ENCODE results near the gene IFI27L1. TPM values are rescaled to one million over a fixed set of nuclear protein-coding genes. Genes with fewer than 3 reads are reported as not detected.

Gene IFI27L1
- total RNA-seq, 1 experiment from 2014 or later = 6.6 TPM

DNA sequence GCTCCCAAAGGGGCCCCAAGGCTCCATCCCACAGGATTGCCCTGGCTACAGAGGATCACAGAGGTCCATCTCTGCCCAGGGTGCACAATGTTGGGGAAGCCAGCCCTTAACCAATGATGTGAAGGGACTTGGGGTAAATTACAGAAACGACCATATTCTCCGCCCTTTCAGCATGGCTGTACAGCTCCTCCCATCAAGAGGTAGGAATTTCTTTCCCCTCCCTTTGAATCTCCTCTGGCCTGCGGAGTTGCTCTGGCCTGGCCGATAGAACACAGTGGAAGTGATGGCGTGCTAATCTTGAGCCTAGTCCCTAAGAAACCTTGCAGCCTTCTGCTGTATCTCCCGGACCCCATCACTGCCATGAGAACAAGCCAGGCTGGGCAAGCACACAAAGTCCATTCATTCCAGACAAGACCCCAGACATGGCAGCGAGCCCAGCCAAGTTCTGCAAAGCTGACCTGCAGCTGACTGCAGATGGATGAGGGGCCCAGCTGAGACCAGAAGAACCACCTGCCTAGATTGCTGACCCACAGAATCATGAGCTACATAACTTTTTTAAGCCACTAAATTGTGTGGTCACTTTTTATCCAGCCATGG, 22.5 kb downstream of the IFI27L1 start:
- DNase-seq (ENCODE audit: low read depth) = no peak
- in situ Hi-C loops (cut with HindIII; ENCODE audit: low pct_unique_long_range_greater_than_20kb, low sequenced_read_pairs) = no loop called here

DNA sequence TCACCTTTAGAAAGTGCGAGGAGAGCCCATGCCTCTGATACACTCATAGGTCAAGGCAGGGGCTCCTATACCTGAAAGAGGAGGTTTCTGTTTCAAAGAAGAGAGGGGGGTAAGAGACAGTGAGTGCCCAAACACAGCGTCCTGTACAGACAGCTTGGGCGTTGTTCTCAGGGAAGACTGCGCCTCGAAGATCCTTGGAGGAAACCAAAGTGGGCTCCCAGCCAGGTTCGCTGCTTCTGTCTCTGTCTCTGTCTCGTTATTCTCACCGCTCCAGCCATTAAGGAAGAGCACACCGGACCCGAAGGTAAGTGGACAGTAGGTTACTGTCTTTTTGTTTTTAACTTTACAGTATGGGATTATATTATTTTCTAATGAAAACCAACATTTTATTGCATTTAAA, 23.6 kb downstream of the IFI27L1 start:
- no peak for DNase-seq (ENCODE audit: low read depth)
- in situ Hi-C loops (cut with HindIII; ENCODE audit: low pct_unique_long_range_greater_than_20kb, low sequenced_read_pairs) = no loop called here

DNA sequence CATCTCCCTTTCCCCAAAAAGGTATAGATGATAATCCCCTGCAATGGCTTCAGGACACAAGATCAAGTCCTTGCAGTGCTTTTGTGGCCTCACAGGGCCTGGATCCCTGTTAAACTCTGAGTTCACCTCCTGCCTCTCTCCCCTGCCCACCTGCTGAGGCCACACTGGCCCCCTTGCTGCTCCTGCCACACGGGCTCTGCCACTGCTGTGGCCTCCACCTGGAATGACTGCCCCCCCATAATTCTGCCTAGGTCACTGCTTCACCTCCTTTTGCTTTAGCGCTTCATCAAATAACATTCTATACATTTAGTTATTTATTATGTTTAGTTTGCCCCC, 28.8 kb downstream of the IFI27L1 start:
- no peak for DNase-seq (ENCODE audit: low read depth)
- in situ Hi-C loops (cut with HindIII; ENCODE audit: low pct_unique_long_range_greater_than_20kb, low sequenced_read_pairs) = no loop called here

DNA sequence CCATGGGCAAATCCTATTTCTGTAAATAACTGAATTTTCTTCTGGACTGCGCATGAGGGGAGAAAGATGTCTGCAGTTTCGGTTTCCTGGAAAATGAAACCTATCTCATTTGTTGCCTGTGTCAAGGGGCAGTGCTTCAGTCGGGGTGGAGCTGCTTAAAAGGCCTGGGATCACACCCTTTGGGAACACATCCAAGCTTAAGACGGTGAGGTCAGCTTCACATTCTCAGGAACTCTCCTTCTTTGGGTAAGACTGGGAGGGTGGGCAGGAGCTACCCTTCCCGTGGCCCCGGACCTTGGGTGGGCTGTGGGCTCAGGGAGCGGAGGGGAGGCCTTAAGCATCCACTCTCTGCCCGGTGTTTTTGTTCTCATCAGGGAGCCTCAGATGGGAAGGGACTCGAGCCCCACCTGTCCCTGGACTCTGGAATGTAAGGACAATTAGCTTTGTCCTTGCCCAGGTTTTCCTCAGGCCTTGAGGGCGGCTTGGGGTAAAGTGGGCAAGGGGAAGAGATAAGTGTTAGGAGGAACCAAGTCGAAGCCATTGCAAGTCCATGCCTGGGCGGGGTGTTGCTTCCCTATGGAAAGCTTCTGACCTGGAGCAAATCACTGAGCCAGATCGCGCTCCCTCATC, 29.6 kb downstream of the IFI27L1 start, which contains the start of gene IFI27:
Gene IFI27, plus strand, starts transcription at position 185 of the 630 bp plus-strand sequence.
- peak; percentile 70 for DNase-seq (ENCODE audit: low read depth)
- in situ Hi-C loops (cut with HindIII; ENCODE audit: low pct_unique_long_range_greater_than_20kb, low sequenced_read_pairs) = no loop called here

DNA sequence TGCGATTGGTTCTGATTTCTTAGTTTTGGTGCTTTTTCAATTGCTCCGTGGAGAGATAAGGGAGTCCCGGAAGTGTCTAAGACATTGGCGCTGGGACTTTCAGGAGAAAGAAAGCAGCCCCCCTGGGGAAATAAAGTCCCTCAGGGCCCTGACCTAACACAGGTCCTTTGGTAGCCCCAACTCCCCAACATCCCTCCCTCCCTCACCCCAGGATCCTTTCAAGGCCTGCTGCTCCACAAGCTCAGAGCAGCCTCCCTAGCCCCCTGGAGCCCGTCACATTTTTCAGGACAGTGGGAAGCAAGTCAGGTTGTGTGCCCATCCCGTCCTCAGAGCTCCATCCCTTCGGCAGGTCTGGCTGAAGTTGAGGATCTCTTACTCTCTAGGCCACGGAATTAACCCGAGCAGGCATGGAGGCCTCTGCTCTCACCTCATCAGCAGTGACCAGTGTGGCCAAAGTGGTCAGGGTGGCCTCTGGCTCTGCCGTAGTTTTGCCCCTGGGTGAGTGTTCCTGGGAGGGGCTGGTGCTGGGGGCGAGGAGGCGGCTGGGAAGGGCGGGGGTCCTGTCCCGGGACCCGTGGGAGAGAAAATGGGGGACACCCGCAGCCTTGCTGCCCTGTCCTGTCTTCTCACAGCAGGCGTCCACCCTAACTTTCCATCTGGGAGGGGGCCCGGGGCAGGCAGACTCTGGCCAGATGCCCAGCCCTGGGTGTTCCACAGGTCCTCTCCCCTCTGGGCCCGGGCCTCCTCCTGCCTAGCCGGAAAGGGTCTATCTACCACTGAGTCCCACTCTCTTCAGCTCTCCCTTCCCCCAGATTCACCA, 30.4 kb downstream of the IFI27L1 start:
- in situ Hi-C loops (cut with HindIII; ENCODE audit: low pct_unique_long_range_greater_than_20kb, low sequenced_read_pairs) = no loop called here
- DNase-seq (ENCODE audit: low read depth) = no peak

DNA sequence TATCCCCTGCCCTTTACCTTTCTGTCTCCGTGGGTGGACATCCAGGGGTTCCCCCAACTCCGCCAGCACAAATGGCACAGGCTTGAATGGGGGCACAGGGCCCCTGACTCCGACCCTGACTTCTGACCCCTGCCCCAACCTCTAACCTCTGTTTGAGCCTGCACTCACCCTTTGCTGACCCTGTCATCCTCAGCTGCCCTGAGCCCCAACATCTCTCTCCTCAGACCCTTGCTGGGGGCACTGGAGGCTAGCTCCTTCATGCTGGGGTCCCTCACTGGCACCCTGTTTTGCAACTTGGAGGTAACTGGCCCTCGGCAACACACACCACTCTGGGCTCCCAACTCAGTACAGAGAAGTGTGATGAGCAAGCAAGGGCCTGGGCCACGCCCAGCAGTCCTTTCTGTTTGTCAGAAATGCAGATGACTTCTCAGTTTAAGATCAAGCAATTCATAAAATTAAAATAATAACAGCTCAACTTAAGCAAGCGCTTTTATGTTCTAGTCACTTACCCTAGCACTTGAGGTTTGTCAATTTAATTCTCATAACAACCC, 31.5 kb downstream of the IFI27L1 start:
- no peak for DNase-seq (ENCODE audit: low read depth)
- in situ Hi-C loops (cut with HindIII; ENCODE audit: low pct_unique_long_range_greater_than_20kb, low sequenced_read_pairs) = no loop called here

DNA sequence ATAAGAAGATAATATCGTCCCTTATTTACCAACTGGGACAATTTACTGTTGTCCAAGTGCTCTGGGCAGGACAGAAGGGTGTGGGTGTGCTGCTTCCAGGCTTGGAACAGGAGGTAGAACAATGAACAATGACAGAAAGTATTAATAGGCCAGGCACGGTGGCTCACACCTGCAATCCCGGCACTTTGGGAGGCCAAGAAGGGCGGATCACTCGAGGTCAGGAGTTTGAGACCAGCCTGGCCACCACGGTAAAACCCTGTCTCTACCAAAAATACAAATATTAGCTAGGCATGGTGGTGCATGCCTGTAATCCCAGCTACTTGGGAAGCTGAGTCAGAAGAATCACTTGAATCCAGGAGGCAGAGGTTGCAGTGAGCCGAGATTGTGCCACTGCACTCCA, 32.0 kb downstream of the IFI27L1 start:
- in situ Hi-C loops (cut with HindIII; ENCODE audit: low pct_unique_long_range_greater_than_20kb, low sequenced_read_pairs) = no loop called here
- DNase-seq (ENCODE audit: low read depth) = no peak

DNA sequence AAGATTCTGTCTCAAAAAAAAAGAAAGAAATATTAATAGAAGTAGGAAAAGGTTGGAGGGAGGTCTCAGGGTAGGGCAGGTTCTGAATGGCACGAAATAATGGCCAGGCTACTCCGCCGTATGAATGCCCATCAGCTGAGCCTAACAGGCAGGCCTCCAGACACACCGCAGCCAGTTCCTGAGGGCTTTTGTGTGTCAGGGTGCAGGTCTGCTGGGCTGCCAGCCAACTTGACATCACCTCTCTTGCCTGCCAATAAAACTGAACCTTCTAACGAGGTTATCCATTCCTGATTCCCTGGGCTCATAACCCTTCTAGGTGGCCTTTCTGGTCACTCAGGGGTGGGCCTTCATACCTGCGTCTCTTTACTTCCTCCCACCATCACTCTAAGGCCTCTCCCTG, 32.4 kb downstream of the IFI27L1 start:
- in situ Hi-C loops (cut with HindIII; ENCODE audit: low pct_unique_long_range_greater_than_20kb, low sequenced_read_pairs) = no loop called here
- DNase-seq (ENCODE audit: low read depth) = no peak

DNA sequence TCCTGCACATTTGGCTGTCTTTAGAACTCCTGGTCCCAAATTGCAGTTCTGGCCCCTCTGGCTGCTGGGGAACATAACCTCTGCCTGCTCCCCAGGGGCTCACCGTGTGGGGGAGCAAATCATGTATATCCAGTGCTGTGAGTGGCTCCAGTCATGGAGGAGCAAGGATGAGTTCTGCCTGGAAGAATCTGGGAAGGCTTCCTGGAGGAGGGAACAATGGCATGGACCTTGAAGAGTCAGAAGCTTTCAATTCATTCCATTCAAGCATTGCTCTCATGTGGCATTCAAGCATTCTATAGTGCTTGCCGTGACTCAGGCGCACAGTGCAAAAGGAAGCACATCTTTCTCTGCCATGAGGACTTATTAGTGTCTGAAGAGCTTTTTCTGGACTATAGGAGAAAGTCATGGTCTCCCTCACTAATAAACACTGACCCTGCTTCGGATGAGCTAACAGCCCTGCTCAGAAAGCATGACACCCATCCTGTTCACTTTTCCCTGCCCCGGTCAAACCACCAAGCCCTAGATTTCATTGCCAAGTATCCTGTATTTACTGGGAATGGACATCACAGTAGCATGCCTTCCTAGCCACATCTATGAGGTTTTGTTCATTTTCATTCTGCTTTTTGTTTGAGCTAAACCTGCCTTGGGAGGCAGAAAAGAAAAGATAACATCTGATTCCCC, 32.9 kb downstream of the IFI27L1 start:
- no peak for DNase-seq (ENCODE audit: low read depth)
- in situ Hi-C loops (cut with HindIII; ENCODE audit: low pct_unique_long_range_greater_than_20kb, low sequenced_read_pairs) = no loop called here

DNA sequence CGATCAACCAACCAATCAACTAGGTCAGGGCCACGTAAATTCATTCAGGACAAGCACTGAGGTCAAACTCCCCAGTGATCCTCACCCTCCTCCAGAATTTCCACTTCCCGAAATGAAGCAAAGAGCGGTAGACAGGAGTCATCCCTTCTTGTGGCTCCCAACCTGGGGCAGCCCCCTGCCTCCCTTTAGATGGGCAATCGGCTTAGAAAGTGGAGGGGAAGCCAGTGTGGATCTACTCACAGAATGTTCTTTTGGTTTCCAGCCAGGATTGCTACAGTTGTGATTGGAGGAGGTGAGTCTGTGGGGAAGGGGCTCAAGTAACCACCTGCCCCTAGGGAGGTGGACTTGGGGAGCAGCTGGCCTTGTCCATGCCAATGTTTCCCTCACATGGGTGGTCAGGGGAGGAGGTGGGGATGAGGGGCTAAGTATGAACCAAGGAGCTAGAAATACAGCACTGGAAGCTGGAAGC, 33.5 kb downstream of the IFI27L1 start:
- DNase-seq (ENCODE audit: low read depth) = no peak
- in situ Hi-C loops (cut with HindIII; ENCODE audit: low pct_unique_long_range_greater_than_20kb, low sequenced_read_pairs) = no loop called here

DNA sequence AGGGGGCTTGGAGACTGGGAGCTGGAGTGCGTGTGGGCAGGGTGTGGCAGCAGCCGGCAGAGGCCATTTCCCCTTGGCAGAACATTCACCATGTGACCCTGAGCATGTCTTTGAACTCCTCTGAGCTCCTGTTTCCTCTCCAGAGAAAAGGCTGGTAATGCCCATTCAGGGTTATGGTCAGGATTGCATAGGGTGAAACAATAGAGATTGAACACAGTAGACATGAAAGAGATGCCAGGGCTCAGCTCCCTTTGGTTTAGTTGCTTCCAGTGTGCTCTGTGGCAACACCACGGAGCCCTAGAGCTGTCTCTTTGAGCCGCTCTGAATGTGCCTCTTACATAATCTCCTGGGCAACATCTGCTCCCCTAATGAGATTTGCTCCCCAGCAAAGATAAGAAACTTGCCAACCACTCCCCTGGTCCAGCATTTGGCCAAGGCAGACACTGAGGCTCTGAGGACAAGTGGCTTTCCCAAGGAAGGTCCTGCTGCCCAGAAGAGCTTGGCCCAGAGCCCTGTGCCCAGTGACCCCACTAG, 34.0 kb downstream of the IFI27L1 start:
- in situ Hi-C loops (cut with HindIII; ENCODE audit: low pct_unique_long_range_greater_than_20kb, low sequenced_read_pairs) = no loop called here
- no peak for DNase-seq (ENCODE audit: low read depth)

DNA sequence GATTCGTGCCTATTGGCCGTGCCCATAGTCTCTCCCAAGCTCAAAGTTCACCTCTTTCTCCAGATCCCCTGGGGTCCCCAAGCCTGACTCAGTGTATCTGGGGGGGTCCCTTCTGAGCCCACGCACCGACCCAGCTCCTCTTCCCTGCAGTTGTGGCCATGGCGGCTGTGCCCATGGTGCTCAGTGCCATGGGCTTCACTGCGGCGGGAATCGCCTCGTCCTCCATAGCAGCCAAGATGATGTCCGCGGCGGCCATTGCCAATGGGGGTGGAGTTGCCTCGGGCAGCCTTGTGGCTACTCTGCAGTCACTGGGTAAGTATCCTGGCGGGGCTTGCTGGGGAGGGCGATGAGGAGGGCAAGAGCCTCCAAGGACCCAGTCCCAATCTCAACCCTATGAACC, 34.5 kb downstream of the IFI27L1 start:
- DNase-seq (ENCODE audit: low read depth) = no peak
- in situ Hi-C loops (cut with HindIII; ENCODE audit: low pct_unique_long_range_greater_than_20kb, low sequenced_read_pairs) = no loop called here

DNA sequence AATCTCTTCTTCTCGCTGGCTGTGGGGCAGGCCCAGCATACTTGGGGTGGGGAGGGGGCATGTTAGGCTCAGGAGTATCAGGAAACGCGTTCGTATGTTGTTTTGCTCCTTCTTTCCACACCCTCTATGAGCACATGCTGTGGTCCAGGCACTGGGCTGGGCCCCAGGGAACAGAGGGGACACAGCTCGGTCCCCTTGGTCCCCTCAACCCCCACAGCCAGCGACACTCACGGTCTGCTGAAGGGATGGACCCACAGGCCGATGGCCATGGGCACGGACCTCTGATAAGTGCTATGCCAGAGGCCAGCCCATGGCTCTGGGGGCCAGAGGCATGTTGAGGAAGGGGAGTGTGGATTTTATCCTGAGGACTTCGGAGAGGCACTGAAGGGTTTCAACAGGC, 35.6 kb downstream of the IFI27L1 start:
- in situ Hi-C loops (cut with HindIII; ENCODE audit: low pct_unique_long_range_greater_than_20kb, low sequenced_read_pairs) = no loop called here
- DNase-seq (ENCODE audit: low read depth) = no peak

DNA sequence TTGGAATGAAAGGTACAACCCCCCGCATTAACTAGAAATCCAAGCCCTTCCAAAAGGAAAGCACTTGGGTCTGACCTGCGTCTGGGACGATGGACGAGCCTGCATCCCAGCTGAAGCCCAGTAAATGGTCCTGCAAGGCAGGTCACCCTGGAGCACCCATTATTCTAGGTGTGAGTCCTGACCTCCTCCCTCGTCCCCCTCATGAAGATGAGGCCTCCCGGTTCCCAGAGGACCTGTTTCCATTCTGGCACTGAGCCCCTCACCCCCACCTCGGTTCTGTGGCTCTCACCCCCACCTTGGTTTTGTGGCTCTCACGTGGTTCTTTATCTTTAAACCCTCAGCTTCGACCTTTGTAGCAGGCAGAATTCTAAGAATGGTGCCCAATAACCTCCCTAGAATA, 36.7 kb downstream of the IFI27L1 start:
- in situ Hi-C loops (cut with HindIII; ENCODE audit: low pct_unique_long_range_greater_than_20kb, low sequenced_read_pairs) = no loop called here
- DNase-seq (ENCODE audit: low read depth) = no peak

DNA sequence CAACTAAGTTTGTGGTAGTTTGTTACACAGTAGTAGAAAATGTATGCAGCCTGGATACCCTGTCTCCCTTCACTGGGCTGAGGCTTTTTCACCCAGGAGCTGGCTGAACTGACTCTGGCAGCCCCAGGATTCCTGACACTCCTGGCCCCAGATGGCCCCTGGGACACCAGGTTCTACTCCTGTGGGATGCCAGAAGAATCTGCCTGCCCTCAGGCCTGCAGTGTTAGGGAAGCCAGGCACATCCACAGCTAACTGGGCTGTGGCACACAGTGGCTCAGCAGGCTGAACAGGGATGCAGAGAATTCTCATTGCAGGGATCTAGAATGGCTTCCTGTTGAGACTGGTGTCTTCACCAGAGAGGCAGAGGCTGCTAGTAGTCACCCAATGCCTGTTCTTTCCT, 38.0 kb downstream of the IFI27L1 start:
- in situ Hi-C loops (cut with HindIII; ENCODE audit: low pct_unique_long_range_greater_than_20kb, low sequenced_read_pairs) = no loop called here
- DNase-seq (ENCODE audit: low read depth) = no peak

DNA sequence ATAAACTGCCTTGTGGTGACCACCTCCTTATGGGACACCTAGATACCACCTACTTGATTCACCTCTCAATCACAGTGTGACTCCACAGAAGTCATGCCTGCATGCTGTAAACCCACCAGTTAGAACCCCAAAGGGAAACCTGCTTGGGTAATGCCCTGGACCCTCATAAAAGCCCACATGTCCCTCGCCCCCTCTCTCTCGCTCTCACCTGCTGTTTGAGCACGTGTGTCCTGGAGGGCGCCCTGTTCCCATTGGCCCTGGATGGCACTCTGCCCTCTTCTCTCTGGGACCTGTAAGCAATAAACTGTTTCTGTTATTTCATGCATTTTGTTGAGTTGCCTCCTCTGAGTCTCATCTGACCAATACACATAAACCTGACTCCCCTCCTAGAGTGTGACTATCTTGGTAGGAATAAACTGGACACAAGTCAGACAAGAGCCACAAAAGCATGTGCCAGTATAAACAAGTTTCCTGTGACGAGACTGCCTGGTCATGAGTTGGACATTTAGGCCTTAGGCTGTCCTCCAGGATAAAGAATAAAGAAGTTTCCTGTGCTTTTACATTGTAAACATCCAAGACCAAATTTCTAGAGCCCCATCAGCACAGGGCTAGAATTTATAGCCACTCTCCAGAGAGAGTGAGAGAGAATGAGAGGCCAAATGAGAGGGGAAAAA, 39.7 kb downstream of the IFI27L1 start:
- in situ Hi-C loops (cut with HindIII; ENCODE audit: low pct_unique_long_range_greater_than_20kb, low sequenced_read_pairs) = no loop called here
- DNase-seq (ENCODE audit: low read depth) = no peak

DNA sequence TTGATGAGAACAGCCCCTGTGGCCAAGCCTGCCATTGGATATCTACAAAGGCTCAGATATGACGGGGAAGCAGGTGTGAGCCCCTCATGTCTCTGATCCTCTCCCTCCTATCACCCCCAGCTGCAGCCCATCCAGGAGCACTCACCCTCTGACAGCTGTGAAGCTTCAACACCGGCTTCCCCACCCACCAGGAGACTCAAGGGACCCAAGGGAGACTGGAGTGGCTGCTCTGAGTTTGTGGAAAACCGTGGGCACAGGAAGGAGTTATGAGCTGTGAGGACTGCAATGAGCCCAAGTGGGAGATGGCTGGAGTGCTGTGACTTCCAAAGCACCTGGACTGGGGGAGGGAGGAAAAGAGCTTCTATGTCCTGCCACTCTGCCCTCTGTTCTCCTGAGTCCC, 40.4 kb downstream of the IFI27L1 start:
- in situ Hi-C loops (cut with HindIII; ENCODE audit: low pct_unique_long_range_greater_than_20kb, low sequenced_read_pairs) = no loop called here
- DNase-seq (ENCODE audit: low read depth) = no peak

DNA sequence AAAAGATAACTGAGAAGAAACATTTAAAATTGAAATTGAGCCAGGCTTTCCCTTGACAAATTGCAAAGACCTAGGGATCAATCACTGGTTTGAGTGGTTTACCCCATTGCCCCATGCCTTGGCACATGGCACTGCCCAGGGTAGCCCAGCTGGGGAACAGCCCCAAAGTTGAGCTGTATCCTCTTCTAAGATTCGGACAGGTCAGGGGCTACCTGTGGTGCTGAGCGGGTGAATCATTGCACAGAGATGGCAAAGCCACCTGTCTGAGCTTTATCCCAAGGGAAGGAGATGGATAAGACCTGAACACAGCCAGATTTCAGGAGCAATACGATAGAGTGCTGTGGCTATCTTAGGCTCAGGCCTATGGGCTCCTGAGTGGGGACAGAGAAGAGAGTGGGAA, 41.3 kb downstream of the IFI27L1 start:
- DNase-seq (ENCODE audit: low read depth) = no peak
- in situ Hi-C loops (cut with HindIII; ENCODE audit: low pct_unique_long_range_greater_than_20kb, low sequenced_read_pairs) = no loop called here

Data from Caki2 (cell line).